Measurements from ENCODE around the gene CDC42BPB. TPM values are rescaled to one million over a fixed set of nuclear protein-coding genes. Genes with fewer than 3 reads are reported as not detected.

Gene CDC42BPB
- polyA plus RNA-seq, 1 of the 3 experiments (the other 2 are of a cell fraction): 61.6 TPM

GRCh38 chr14:103093856-103094405 is 36.6 kb upstream of the CDC42BPB start:
- H3K9ac ChIP-seq: no peak overlapping the region
- no peak overlapping the region for H2AFZ ChIP-seq (ENCODE audit: low read depth)
- POLR2A ChIA-PET: no interaction called here
- no peak for TF ChIP-seq EZH2phosphoT487 (IDR thresholded peaks at IDR 0.05; ENCODE audit: borderline replicate concordance, low read depth)
- no peak for TF ChIP-seq TEAD4 (IDR thresholded peaks at IDR 0.05; ENCODE audit: borderline replicate concordance, insufficient read depth)
- TF ChIP-seq RFX5 (IDR thresholded peaks at IDR 0.05; ENCODE audit: low read length): no peak
- TF ChIP-seq POLR2AphosphoS5 (IDR thresholded peaks at IDR 0.05; ENCODE audit: low read depth, low read length): no peak
- TF ChIP-seq IRF3 (IDR thresholded peaks at IDR 0.05; ENCODE audit: low read depth, low read length): no peak
- TF ChIP-seq RXRA (IDR thresholded peaks at IDR 0.05; ENCODE audit: borderline replicate concordance, low read depth): no peak
- TF ChIP-seq RAD21 (IDR thresholded peaks at IDR 0.05; ENCODE audit: low read length): no peak
- no peak for TF ChIP-seq GABPA (IDR thresholded peaks at IDR 0.05; ENCODE audit: low read depth)
- TF ChIP-seq TCF12 (IDR thresholded peaks at IDR 0.05): no peak
- no peak for TF ChIP-seq PBX3 (IDR thresholded peaks at IDR 0.05)
- TF ChIP-seq CHD2 (IDR thresholded peaks at IDR 0.05; ENCODE audit: low read length, partially characterized antibody): no peak
- TF ChIP-seq REST (IDR thresholded peaks at IDR 0.05; ENCODE audit: low read depth, low read length): no peak
- TF ChIP-seq ZBTB33 (IDR thresholded peaks at IDR 0.05; ENCODE audit: borderline replicate concordance, low read depth): no peak
- no peak for TF ChIP-seq ELF1 (IDR thresholded peaks at IDR 0.05)
- no peak for TF ChIP-seq FOXM1 (IDR thresholded peaks at IDR 0.05; ENCODE audit: low read depth)
- peaks cover 0 to 4% of the 10 kb centered on the region in 2 experiments; a peak in 1 of 4 replicates for H3K4me1 ChIP-seq (ENCODE audit: control insufficient read depth in 1 of 2, insufficient read depth in 2 of 2, low read depth in 1 of 2, low read length in 1 of 2)
- no peak overlapping the region for H3K4me3 ChIP-seq (ENCODE audit: low read depth in 2 of 2, low read length in 1 of 2)
- H3F3A ChIP-seq (replicated peaks; ENCODE audit: insufficient read depth): peaks cover 4% of the 10 kb centered on the region
- H3K27me3 ChIP-seq (ENCODE audit: insufficient read depth): no peaks in the 10 kb centered on the region
- no peak overlapping the region for H3K27ac ChIP-seq (ENCODE audit: low read depth in 2 of 2, low read length in 1 of 2)
- no peaks in the 10 kb centered on the region for H3K9me3 ChIP-seq
- CTCF ChIA-PET: interaction anchor here (0.7 to 3.6 kb wide), 4 partner anchors 12 to 367 kb away, joined by 3 to 46 read pairs (median 3); no protein-coding TSS in a partner anchor
- no peaks in the 10 kb centered on the region for H4K20me1 ChIP-seq (ENCODE audit: insufficient read depth)
- H3K4me2 ChIP-seq: no peak overlapping the region
- no peak for DNase-seq
- WGBS (ENCODE audit: low lambda C conversion rate): 89% methylated on average over 10 of the region's 13 CpGs
- H3K79me2 ChIP-seq (ENCODE audit: insufficient read depth): no peaks in the 10 kb centered on the region
- H3K9me2 ChIP-seq: no peaks in the 10 kb centered on the region
- H3K36me3 ChIP-seq (replicated peaks in 1 of 2; ENCODE audit: control insufficient read depth in 1 of 2, insufficient read depth in 2 of 2, low read length in 1 of 2): no peaks in the 10 kb centered on the region
